Gastroesophageal sphincter (tissue), 4 donors: ENCODE results near the gene USP14. TPM values are rescaled to one million over a fixed set of nuclear protein-coding genes. Genes with fewer than 3 reads are reported as not detected.

Experiments used
- ATAC-seq: fragments of 150-250 bp; one replicate; pipeline ENCODE4 v1.9.1; 2016; ENCODE audit warnings: mild to moderate bottlenecking, moderate library complexity
- H3K27ac ChIP-seq, 4 donors: fragments of 200-600 bp; sonication (generic) in 3 of 4; 1 replicate in 3 of 4; 2 replicates in 1 of 4; pipeline ENCODE4 v1.5.1; 2016 to 2019
- H3K27me3 ChIP-seq: fragments of 200-600 bp; sonication (generic); one replicate; pipeline ENCODE4 v1.5.1; 2019
- H3K36me3 ChIP-seq, 2 donors: fragments of 200-600 bp; sonication (generic); one replicate each; pipeline ENCODE4 v1.5.1; 2019; ENCODE audit warnings: control low read depth in 1 of 2
- H3K4me1 ChIP-seq, 3 donors: fragments of 200-600 bp; sonication (generic); 1 replicate in 2 of 3; 2 replicates in 1 of 3; pipeline ENCODE4 v1.5.1; 2016 to 2019; ENCODE audit warnings: control low read depth in 2 of 3
- H3K4me3 ChIP-seq, 2 donors: fragments of 200-600 bp; sonication (generic); one replicate each; pipeline ENCODE4 v1.5.1; 2019; ENCODE audit warnings: mild to moderate bottlenecking in 1 of 2, moderate library complexity in 1 of 2
- H3K9me3 ChIP-seq, 3 donors: fragments of 200-600 bp; sonication (generic); one replicate each; pipeline ENCODE4 v1.5.1; 2017 to 2019; ENCODE audit warnings: control low read depth in 2 of 3
- CTCF ChIP-seq, 4 experiments: fragments of 200-600 bp in 2 of 4; fragments of 450-650 bp in 2 of 4; sonication (generic) in 1 of 4; IDR thresholded peaks; one replicate each; pipeline ENCODE4 v1.5.1; 2017 to 2019; ENCODE audit warnings: antibody characterized with exemption in 4 of 4, mild to moderate bottlenecking in 2 of 4, moderate library complexity in 2 of 4
- EP300 ChIP-seq: sonication (generic); formaldehyde crosslinking; IDR thresholded peaks from one replicate; pipeline ENCODE4 v1.6.1; 2017; ENCODE audit warnings: antibody characterized with exemption, mild to moderate bottlenecking
- POLR2A ChIP-seq, 2 donors: fragments of 450-650 bp; IDR thresholded peaks; one replicate each; pipeline ENCODE4 v1.6.1; 2017; ENCODE audit warnings: antibody characterized with exemption in 2 of 2, mild to moderate bottlenecking in 2 of 2, moderate library complexity in 1 of 2
- POLR2AphosphoS5 ChIP-seq: sonication (generic); formaldehyde crosslinking; IDR thresholded peaks from one replicate; pipeline ENCODE4 v1.6.1; 2017; ENCODE audit warnings: antibody characterized with exemption
- WGBS, 2 donors: methylation state at CpG; one replicate each; pipeline ENCODE4 v1.1.5; 2018; ENCODE audit warnings: low coverage in 1 of 2; 5-methylcytosine and 5-hydroxymethylcytosine counted together
- total RNA-seq, 4 donors: library from RNA; depleted of rRNA; stranded (reverse); fragments of >200 nt; gene quantifications; one replicate each; pipeline ENCODE4 v1.1.0, GENCODE V29; 2016

Gene USP14
- total RNA-seq, 4 donors from 2014 or later = 25.7 to 40.2 (median 29.8) TPM

GRCh38 chr18:220708-221107 is 62.4 kb downstream of the USP14 start:
- H3K4me1 ChIP-seq = no peaks in the 10 kb centered on the region
- H3K27me3 ChIP-seq = no peaks in the 10 kb centered on the region
- no peak overlapping the region for H3K4me3 ChIP-seq
- H3K27ac ChIP-seq = no peak overlapping the region
- no peak for ATAC-seq
- H3K36me3 ChIP-seq = peaks cover 14 to 63% of the 10 kb centered on the region in 2 donors
- no peaks in the 10 kb centered on the region for H3K9me3 ChIP-seq
- TF ChIP-seq CTCF (IDR thresholded peaks at IDR 0.05) (no peak), POLR2A (IDR thresholded peaks at IDR 0.05) (no peak), EP300 (no peak), POLR2AphosphoS5 (no peak)

GRCh38 chr18:225745-226144 is 67.4 kb downstream of the USP14 start:
- 85 to 91% methylated on average over 4 of the region's 4 CpGs for WGBS, 2 donors
- peaks cover 7 to 65% of the 10 kb centered on the region in 2 donors for H3K36me3 ChIP-seq
- no peaks in the 10 kb centered on the region for H3K27me3 ChIP-seq
- no peak overlapping the region for H3K4me3 ChIP-seq
- H3K4me1 ChIP-seq = no peaks in the 10 kb centered on the region
- H3K9me3 ChIP-seq = no peaks in the 10 kb centered on the region
- ATAC-seq = no peak
- H3K27ac ChIP-seq = no peak overlapping the region
- TF ChIP-seq POLR2AphosphoS5 (no peak), POLR2A (IDR thresholded peaks at IDR 0.05) (no peak), CTCF (IDR thresholded peaks at IDR 0.05) (no peak), EP300 (no peak)

DNA sequence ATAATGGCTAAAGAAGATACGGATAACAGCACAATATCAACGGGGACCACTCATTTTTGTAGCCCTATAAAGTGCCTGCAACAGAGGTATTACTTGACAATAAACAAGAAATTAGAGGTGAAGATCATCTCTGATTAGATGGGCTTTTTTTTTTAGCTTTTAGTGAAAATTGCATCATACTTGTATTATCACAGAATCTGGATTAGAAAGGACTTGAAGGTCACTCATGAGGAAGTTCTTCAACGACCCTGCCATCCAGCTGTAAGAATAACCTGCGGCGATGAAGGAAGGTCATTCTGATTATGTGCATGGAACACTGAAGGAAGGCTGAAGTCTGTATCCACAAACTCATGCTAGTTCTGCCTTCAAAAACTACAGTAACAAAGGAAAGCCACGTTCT is 69.0 kb downstream of the USP14 start:
- H3K27me3 ChIP-seq = no peaks in the 10 kb centered on the region
- H3K36me3 ChIP-seq = peaks cover 7 to 69% of the 10 kb centered on the region in 2 donors
- ATAC-seq = no peak
- no peaks in the 10 kb centered on the region for H3K4me1 ChIP-seq
- no peak overlapping the region for H3K4me3 ChIP-seq
- H3K9me3 ChIP-seq = no peaks in the 10 kb centered on the region
- WGBS, 2 donors = 85% methylated on average over 5 to 6 of the region's 6 CpGs
- no peak for TF ChIP-seq POLR2A (IDR thresholded peaks at IDR 0.05)
- TF ChIP-seq POLR2AphosphoS5 = no peak
- no peak for TF ChIP-seq CTCF (IDR thresholded peaks at IDR 0.05)
- TF ChIP-seq EP300 = no peak
- no peak overlapping the region for H3K27ac ChIP-seq

GRCh38 chr18:227902-228301 is 69.5 kb downstream of the USP14 start:
- H3K4me3 ChIP-seq = no peak overlapping the region
- no peaks in the 10 kb centered on the region for H3K27me3 ChIP-seq
- peaks cover 7 to 65% of the 10 kb centered on the region in 2 donors for H3K36me3 ChIP-seq
- H3K9me3 ChIP-seq = no peaks in the 10 kb centered on the region
- no peak for ATAC-seq
- 88 to 94% methylated on average over 3 to 4 of the region's 4 CpGs for WGBS, 2 donors
- no peak for TF ChIP-seq EP300
- TF ChIP-seq POLR2AphosphoS5 = no peak
- H3K27ac ChIP-seq = no peak overlapping the region
- no peaks in the 10 kb centered on the region for H3K4me1 ChIP-seq

DNA sequence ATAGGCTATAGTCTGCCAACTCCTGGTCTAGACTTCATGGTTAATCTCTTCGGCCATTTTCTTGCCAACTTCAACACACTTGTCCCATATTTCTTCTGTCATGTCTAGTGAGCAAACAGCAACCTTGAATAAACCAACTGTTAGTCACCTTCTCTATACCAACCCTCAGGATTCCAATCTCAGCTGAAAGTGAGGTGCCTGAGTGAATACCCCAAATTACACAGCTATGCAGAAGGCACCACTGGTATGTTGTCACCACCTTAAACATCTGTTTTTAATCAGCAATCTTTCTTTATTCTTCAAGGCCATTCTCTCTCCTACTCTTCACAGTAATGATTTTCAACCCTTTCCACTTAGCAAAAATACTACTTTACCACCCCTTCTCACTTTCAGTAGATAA is 70.2 kb downstream of the USP14 start:
- H3K27me3 ChIP-seq = no peaks in the 10 kb centered on the region
- TF ChIP-seq EP300 = no peak
- no peak for TF ChIP-seq CTCF (IDR thresholded peaks at IDR 0.05)
- no peak for TF ChIP-seq POLR2AphosphoS5
- no peak for TF ChIP-seq POLR2A (IDR thresholded peaks at IDR 0.05)
- no peak overlapping the region for H3K4me3 ChIP-seq
- peaks cover 7 to 58% of the 10 kb centered on the region in 2 donors for H3K36me3 ChIP-seq
- H3K27ac ChIP-seq = no peak overlapping the region
- 95 to 100% methylated on average over 1 of the region's 1 CpG for WGBS, 2 donors
- no peak for ATAC-seq
- H3K9me3 ChIP-seq = no peaks in the 10 kb centered on the region
- H3K4me1 ChIP-seq = no peaks in the 10 kb centered on the region
